Measurements from ENCODE around the gene NCKAP1.

GRCh38 chr2:183026424-183026823, 11.8 kb downstream of the NCKAP1 start:
- no peak for TF ChIP-seq CTCF (conservative IDR thresholded peaks at IDR 0.05)
- TF ChIP-seq ZFX (IDR thresholded peaks at IDR 0.05), result no peak

Measured in C4-2B (cell line).